HAP-1 (cell line): ENCODE results near the gene ERMAP.

Experiments
- DNase-seq, 2 experiments: peaks; one replicate each; pipeline ENCODE4 v3.0.0-alpha.2; 2016 to 2020; ENCODE audit warnings: low spot score in 2 of 2
- H3K27me3 ChIP-seq: fragments of 250-450 bp; sonication (Bioruptor Pico); 2 replicates; pipeline ENCODE4 v1.5.1; 2020; ENCODE audit warnings: low read depth, mild to moderate bottlenecking, moderate library complexity
- H3K36me3 ChIP-seq: fragments of 250-450 bp; sonication (Bioruptor Pico); replicated peaks from 2 replicates; pipeline ENCODE4 v1.5.1; 2020; ENCODE audit warnings: mild to moderate bottlenecking
- H3K4me1 ChIP-seq: fragments of 250-450 bp; sonication (Bioruptor Pico); 2 replicates; pipeline ENCODE4 v1.5.1; 2020; ENCODE audit warnings: mild to moderate bottlenecking
- H3K4me3 ChIP-seq: fragments of 250-450 bp; sonication (Bioruptor Pico); 2 replicates; pipeline ENCODE4 v1.5.1; 2020; ENCODE audit warnings: mild to moderate bottlenecking, moderate library complexity
- H3K9me3 ChIP-seq: fragments of 250-450 bp; sonication (Bioruptor Pico); 2 replicates; pipeline ENCODE4 v1.5.1; 2020; ENCODE audit warnings: mild to moderate bottlenecking, moderate library complexity
- in situ Hi-C: fragments of 300-500 bp; cut with MboI; formaldehyde crosslinking; loops from 3 replicates; pipeline ENCODE4 v1.14.3; 2020; ENCODE audit warnings: low sequenced_read_pairs, inconsistent platforms, mixed read lengths

Gene ERMAP

GRCh38 chr1:42820813-42821212, 3.9 kb downstream of the ERMAP start:
- no peak for DNase-seq
- Histone ChIP-seq H3K36me3 (no peaks in the 10 kb centered on the region), H3K27me3 (no peaks in the 10 kb centered on the region), H3K4me1 (peaks cover 22% of the 10 kb centered on the region), H3K4me3 (no peak overlapping the region), H3K9me3 (no peaks in the 10 kb centered on the region)
- in situ Hi-C loops, result no loop called here

DNA sequence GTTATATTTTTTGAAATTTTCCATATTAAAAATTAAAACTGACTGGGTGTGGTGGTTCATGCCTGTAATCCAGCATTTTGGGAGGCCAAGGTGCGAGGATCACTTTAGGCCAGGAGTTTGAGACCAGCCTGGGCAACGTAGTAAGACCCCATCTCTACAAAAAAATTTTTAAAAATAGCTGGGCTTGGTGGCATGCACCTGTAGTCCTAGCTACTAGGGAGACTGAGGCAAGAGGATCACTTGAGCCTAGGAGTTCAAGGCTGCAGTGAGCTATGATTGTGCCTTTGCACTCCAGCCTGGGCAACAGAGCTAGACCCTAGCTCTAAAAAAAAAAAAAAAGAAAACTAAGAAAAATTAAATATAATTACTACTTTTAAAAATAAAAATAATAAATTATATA, 4.8 kb downstream of the ERMAP start:
- Histone ChIP-seq H3K4me1 (peaks cover 15% of the 10 kb centered on the region), H3K36me3 (no peaks in the 10 kb centered on the region), H3K27me3 (no peaks in the 10 kb centered on the region), H3K4me3 (no peak overlapping the region), H3K9me3 (no peaks in the 10 kb centered on the region)
- in situ Hi-C loops, result no loop called here
- DNase-seq, result no peak

- Histone ChIP-seq H3K36me3 (no peaks in the 10 kb centered on the region), H3K9me3 (no peaks in the 10 kb centered on the region), H3K4me1 (peaks cover 12% of the 10 kb centered on the region), H3K4me3 (no peak overlapping the region), H3K27me3 (no peaks in the 10 kb centered on the region)
- in situ Hi-C loops, result no loop called here
- no peak for DNase-seq
These were observed 6.0 kb downstream of the ERMAP start for GRCh38 chr1:42822800-42823392.

DNA sequence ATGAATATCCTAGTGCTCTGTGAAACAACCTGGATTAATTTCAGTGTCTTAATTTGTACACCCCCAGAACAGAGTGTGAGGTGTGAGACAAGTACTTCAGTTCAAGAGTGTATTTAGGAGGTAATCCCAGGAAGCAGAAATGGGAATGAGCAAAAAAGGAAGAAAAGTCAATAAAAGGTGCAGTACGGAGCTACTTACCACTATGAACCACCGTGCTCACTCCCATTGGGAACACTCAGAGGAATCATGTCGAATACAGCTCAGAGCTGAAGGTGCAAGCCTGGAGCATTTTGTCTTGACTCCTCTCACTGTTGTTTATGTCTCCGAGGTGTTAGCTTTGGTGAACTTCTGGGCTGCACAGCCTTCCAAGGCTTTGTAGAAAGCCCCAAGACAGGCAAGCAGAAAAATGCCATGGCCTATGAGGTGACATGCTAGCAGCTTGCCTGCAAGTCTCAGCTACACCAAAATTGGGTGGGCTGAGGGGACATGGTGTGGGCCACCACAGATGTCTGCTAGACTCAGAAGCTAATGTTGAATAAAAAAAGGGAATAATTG, 7.6 kb downstream of the ERMAP start:
- H3K4me3 ChIP-seq, result no peak overlapping the region
- H3K36me3 ChIP-seq, result no peaks in the 10 kb centered on the region
- in situ Hi-C loops, result no loop called here
- H3K27me3 ChIP-seq, result no peaks in the 10 kb centered on the region
- no peaks in the 10 kb centered on the region for H3K9me3 ChIP-seq
- peaks cover 12% of the 10 kb centered on the region for H3K4me1 ChIP-seq
- DNase-seq, result no peak

- Histone ChIP-seq H3K9me3 (no peaks in the 10 kb centered on the region), H3K36me3 (no peaks in the 10 kb centered on the region), H3K4me1 (peaks cover 12% of the 10 kb centered on the region), H3K4me3 (no peak overlapping the region), H3K27me3 (no peaks in the 10 kb centered on the region)
- DNase-seq, result no peak
- in situ Hi-C loops, result no loop called here
These were observed 8.3 kb downstream of the ERMAP start for GRCh38 chr1:42825036-42825851.

DNA sequence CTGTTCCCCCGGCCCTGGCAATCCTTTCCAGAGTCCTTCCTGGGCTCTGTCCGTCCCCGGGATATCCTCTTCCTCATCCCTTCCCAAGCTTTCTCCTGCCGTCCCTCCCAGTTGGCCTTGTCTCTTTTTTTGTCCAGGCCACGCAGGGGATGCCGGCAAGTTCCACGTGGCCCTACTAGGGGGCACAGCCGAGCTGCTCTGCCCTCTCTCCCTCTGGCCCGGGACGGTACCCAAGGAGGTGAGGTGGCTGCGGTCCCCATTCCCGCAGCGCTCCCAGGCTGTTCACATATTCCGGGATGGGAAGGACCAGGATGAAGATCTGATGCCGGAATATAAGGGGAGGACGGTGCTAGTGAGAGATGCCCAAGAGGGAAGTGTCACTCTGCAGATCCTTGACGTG, 13.7 kb downstream of the ERMAP start:
- no peak for DNase-seq
- Histone ChIP-seq H3K4me1 (no peaks in the 10 kb centered on the region), H3K4me3 (no peak overlapping the region), H3K36me3 (no peaks in the 10 kb centered on the region), H3K9me3 (no peaks in the 10 kb centered on the region), H3K27me3 (no peaks in the 10 kb centered on the region)
- in situ Hi-C loops, result no loop called here

DNA sequence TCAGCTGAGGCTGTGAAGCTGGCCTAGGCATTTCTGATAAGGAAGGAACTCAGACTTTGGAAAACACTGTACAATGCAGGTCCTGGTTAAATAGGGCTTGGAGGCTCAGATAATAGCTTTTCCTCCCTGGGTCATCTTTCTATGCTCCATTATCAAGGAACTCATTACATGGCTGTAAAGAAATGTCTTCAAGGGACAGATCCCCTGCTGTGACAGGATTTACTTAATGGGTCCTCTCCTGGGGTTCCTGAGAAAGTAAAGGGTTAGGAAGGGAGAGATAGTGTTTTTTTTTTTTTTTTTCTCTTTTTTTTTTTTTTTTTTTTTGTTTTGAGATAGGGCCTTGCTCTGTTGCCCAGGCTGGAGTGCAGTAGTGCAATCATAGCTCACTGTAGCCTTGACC, 14.4 kb downstream of the ERMAP start:
- Histone ChIP-seq H3K9me3 (no peaks in the 10 kb centered on the region), H3K36me3 (no peaks in the 10 kb centered on the region), H3K4me1 (no peaks in the 10 kb centered on the region), H3K4me3 (no peak overlapping the region), H3K27me3 (no peaks in the 10 kb centered on the region)
- DNase-seq, result no peak
- in situ Hi-C loops, result no loop called here

GRCh38 chr1:42832641-42833240, 15.8 kb downstream of the ERMAP start:
- no peak for DNase-seq
- Histone ChIP-seq H3K27me3 (no peaks in the 10 kb centered on the region), H3K9me3 (no peaks in the 10 kb centered on the region), H3K4me3 (no peak overlapping the region), H3K4me1 (no peaks in the 10 kb centered on the region), H3K36me3 (no peaks in the 10 kb centered on the region)
- in situ Hi-C loops, result no loop called here

DNA sequence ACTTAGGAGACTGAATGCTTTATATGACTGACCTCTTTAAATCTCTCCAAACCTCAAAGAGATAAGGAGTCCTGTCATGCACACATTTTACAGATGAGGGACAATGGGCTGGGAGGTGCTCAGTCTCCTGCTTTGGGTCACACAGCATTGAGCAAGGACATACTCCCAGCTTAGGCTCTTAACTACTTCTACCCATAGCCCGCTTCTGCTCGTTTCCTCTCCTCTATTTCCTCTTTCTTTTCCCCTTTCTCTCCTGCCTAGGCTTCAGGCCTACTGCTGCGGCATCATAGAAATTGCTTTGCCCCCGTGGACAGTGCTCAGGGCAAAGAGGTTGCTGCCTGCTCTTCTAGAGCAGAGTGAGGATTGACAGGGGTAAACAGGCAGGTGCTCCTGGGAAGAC, 17.1 kb downstream of the ERMAP start:
- no peaks in the 10 kb centered on the region for H3K27me3 ChIP-seq
- no peaks in the 10 kb centered on the region for H3K36me3 ChIP-seq
- no peaks in the 10 kb centered on the region for H3K4me1 ChIP-seq
- no peak overlapping the region for H3K4me3 ChIP-seq
- no peaks in the 10 kb centered on the region for H3K9me3 ChIP-seq
- in situ Hi-C loops, result no loop called here
- DNase-seq, result no peak

- H3K9me3 ChIP-seq, result no peaks in the 10 kb centered on the region
- no peak for DNase-seq
- no peaks in the 10 kb centered on the region for H3K27me3 ChIP-seq
- in situ Hi-C loops, result no loop called here
- no peak overlapping the region for H3K4me3 ChIP-seq
- no peaks in the 10 kb centered on the region for H3K36me3 ChIP-seq
- no peaks in the 10 kb centered on the region for H3K4me1 ChIP-seq
These were observed 17.9 kb downstream of the ERMAP start for GRCh38 chr1:42834803-42835202.

- no peak overlapping the region for H3K4me3 ChIP-seq
- in situ Hi-C loops, result no loop called here
- no peaks in the 10 kb centered on the region for H3K9me3 ChIP-seq
- DNase-seq, result no peak
- H3K36me3 ChIP-seq, result no peaks in the 10 kb centered on the region
- H3K27me3 ChIP-seq, result no peaks in the 10 kb centered on the region
- H3K4me1 ChIP-seq, result no peaks in the 10 kb centered on the region
These were observed 18.5 kb downstream of the ERMAP start for GRCh38 chr1:42835422-42835821.

- Histone ChIP-seq H3K27me3 (no peaks in the 10 kb centered on the region), H3K4me1 (no peaks in the 10 kb centered on the region), H3K9me3 (no peaks in the 10 kb centered on the region), H3K4me3 (no peak overlapping the region), H3K36me3 (0 out of 2 replicates have a peak, but pooled peaks cover 3% of the 10 kb centered on the region)
- in situ Hi-C loops, result no loop called here
- DNase-seq, result no peak
These were observed 20.8 kb downstream of the ERMAP start for GRCh38 chr1:42837709-42838108.

GRCh38 chr1:42838482-42839190, 21.7 kb downstream of the ERMAP start:
- H3K27me3 ChIP-seq, result no peaks in the 10 kb centered on the region
- in situ Hi-C loops, result no loop called here

More at GRCh38 chr1:42838482-42839190, 21.7 kb downstream of the ERMAP start:
- no peak for DNase-seq
- no peak overlapping the region for H3K4me3 ChIP-seq
- no peaks in the 10 kb centered on the region for H3K4me1 ChIP-seq
- H3K36me3 ChIP-seq, result 0 out of 2 replicates have a peak, but pooled peaks cover 3% of the 10 kb centered on the region
- no peaks in the 10 kb centered on the region for H3K9me3 ChIP-seq
